GM19043 (cell line): Measurements from ENCODE around the gene NATD1.
A peak's percentile ranks its signal among the peaks of the same experiment; 100 is the strongest.

ENCODE experiments used
- ATAC-seq: cut with Tn5 transposase; IDR thresholded peaks from one replicate; pipeline ENCODE4 v1.9.1; 2021; ENCODE audit warnings: low read depth; ENCODE audit not compliant: unreplicated experiment

NATD1 gene

GRCh38 chr17:21218101-21218500 lies 35.1 kb downstream of the NATD1 start:
- ATAC-seq, result no peak

- no peak for ATAC-seq
Observed at GRCh38 chr17:21217346-21217745, 35.9 kb downstream of the NATD1 start.

DNA sequence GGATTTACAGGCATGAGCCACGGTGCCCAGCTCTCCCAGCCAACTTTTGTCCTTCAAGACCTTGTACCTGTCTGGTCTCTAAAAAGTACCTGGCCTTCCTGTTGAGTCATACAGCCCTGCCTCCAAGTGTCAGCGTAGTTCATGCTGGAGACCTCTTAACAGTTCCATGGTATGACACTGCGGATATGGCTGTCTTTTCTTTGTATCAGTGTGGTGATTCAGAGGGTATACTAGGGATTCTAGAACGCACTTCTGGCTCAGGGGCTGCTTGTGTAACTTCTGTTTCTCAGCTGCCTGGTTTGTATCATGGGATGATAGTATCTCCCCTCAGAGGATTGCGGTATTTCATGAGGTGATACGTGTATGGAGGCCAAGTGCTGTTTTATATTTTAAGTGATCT lies 37.3 kb downstream of the NATD1 start:
- no peak for ATAC-seq

DNA sequence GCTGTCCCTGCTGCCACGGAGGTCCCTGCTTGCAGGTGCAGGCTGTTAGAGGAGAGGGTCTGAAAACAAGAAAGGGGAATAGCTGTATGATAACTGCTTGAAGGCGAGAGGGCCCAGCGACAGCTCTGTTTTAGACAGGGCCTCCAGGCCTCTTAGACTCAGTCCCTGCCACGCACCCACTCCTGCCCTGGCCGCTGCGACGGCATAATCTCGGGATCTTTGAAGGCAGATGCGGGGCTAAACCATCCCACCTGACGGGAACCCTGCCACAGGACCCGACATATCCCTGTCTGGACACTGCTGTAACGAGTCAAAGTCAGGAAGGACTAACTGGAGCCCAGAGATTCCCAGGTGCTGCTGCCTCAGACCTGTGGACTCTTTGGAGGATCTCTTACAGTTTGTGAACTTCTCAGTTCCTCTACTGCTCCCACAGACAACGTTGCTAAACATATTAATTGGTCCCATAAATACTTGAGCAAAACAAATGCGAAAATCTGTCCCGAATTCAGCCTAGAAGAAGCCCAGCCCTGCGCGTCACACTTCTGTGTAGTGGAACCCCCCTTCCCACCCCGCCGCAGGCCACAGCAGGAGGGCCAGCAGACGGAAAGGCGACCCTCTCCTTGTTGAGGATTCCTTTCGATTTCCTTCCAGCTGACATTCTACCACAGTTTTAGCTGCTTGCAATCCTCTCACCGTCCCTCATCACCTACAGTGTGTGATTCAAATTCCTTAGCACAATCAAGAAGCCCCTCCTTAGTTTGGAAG lies 38.3 kb downstream of the NATD1 start:
- peak; percentile 2 for ATAC-seq

- peak; percentile 82 for ATAC-seq
Observed at GRCh38 chr17:21214015-21214776, 39.0 kb downstream of the NATD1 start, which contains the start of gene TMEM11. Gene TMEM11, minus strand, starts transcription at chr17:21214161. Its CDS starts 9 bp downstream, at chr17:21214152.

GRCh38 chr17:21213638-21214014 lies 39.6 kb downstream of the NATD1 start:
- ATAC-seq, result no peak

GRCh38 chr17:21212826-21213637 lies 40.2 kb downstream of the NATD1 start:
- ATAC-seq, result no peak

DNA sequence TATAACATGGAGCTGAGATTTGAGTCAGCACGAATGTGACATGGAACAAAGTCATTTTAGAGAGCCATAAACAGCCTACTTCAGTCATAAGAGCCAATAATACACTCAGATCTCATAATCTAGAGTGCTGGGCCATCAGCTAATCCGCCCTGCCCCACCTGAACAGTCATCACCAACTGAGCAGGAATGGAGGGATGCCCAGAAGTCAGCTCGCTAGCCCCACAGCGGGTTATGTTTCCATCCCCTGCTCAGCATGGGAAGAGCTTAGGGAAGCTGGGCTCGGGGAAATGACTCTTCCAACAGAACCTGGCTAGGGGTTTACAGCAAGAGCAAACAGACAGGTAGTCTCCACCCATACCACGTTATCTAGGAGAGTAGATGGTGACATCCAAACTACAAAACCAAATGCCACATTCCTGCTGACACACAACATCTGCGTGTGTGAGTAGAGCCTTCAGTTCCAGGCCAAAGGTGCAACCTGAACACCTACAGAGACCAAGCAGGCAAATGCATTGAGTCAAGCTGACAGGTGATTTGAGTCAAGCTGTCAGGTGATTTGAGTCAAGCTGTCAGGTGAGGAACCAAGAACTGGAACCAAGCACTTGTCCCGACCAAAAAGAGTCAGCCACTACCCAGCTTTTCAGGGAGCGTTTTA lies 41.3 kb downstream of the NATD1 start:
- no peak for ATAC-seq

GRCh38 chr17:21210411-21211076 lies 42.7 kb downstream of the NATD1 start:
- no peak for ATAC-seq

- ATAC-seq, result no peak
Observed at GRCh38 chr17:21209511-21210175, 43.6 kb downstream of the NATD1 start.

DNA sequence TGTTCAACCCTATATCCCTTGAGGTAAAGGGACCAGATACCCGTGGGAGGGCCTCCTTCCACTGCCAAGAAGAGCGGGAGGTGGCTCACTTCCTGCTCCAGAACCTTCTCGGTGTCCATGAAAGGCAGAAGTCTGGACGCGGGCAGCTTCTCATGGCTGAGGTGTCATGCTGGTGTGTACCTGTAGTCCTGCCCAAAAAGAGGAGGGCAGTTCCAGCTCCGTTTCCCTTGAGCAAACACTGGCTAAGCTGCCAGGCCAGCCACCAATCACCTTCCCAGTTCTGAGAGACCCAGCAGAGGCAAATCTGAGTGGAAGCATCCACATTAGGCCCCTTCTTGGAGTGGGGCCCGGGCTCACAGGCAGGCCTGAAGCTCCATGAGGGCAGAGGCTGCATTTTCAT lies 44.9 kb downstream of the NATD1 start:
- no peak for ATAC-seq

DNA sequence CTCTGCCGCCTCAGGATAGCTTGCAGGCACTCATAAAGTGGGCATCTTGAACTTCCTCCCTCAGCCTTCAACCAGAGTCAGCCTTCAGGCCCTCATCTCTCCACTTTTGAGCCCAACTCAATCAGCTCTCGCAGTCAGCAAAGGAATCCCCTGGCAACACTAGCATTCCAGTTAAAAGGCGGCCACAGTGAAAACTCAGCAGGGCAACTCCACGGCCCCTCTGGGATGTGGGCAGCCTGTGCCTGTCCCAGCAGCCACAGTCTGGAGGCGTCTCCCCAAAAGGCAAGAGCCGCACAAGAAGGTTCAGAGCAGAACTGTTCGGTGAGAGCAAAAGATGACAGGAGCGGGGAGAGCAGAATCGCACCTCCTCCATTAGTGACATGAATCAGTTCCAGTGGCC lies 48.3 kb downstream of the NATD1 start:
- no peak for ATAC-seq

DNA sequence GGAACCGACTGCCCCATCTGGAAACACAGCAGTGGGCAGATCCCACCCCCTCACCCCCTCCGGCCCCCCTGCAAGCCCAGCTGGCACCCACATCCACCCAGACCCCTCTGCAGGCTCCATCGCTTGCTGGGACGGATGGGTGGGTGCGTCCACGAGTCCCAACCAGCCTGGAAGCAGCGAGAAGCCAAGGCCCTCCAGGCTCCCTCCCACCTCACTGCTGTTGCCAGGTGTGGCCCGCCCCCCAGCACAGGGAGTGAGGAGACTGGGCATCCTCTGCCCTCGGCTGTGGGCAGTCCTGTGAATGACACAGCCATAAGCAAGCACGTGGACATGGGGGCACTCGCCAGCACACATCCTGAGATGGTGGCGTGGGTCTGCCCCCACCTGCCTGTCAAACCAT lies 50.7 kb downstream of the NATD1 start:
- no peak for ATAC-seq

- no peak for ATAC-seq
Observed at GRCh38 chr17:21201874-21202273, 51.3 kb downstream of the NATD1 start.

DNA sequence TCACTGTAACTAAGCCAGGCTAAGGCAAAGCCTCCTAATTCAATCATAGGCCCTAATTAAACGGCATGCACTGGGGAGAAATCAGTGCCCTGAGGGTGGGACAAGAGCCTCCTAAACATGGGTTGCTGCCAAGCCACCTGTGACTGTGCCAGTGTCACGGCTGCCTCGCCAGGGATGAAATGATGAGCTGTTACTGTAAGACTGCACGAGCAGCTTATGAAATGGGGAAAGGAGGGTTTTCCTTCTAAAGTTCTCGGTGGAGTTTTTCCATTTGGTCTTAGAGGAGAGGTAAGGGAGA lies 52.0 kb downstream of the NATD1 start:
- ATAC-seq, result no peak

GRCh38 chr17:21200590-21201297 lies 52.5 kb downstream of the NATD1 start:
- ATAC-seq, result no peak

DNA sequence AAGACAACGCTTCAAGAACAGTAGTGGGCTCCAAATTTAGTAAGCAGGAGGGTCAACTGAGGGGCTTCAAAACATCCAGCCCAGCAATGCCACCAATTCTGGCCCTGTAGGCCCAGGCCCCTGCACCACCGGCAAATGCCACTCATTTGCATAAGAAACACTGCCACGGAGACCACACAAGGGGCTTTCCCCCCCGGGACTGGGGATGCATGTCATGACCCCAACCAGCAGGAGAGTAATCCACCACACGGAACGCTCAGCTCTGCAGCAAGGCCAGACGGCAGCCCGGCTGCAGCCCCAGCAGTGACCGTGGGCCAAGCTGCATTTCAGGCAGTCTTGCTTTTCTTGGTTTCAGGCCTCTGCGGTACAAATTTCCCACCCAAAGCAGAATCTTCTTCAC lies 53.4 kb downstream of the NATD1 start:
- ATAC-seq, result no peak

GRCh38 chr17:21199311-21199710 lies 53.9 kb downstream of the NATD1 start:
- ATAC-seq, result no peak

- ATAC-seq, result no peak
Observed at GRCh38 chr17:21198411-21198810, 54.8 kb downstream of the NATD1 start.
